Measurements from ENCODE around the gene RAI14. TPM values are rescaled to one million over a fixed set of nuclear protein-coding genes. Genes with fewer than 3 reads are reported as not detected.

RAI14 gene
- total RNA-seq, 2 experiments from 2014 or later: 0.92 to 12.3 TPM

DNA sequence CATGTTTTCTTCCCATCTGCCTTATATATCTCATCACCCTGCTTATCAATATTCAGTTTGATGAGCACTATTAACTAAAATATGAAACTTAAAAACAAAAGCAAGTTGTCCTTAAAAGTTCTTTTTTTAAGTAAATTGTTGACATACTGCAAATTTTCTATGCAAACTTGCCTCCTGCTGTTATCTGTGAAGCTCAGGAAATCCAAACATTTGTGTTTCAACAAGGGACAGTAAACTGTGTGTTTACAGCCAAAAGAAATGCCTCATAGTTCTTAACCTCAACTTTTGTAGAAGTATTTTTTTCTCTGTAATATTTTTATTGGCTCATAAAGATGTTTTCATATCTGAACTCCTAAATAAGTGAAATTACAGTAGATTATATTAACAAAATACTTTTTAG lies 175.2 kb downstream of the RAI14 start:
- TF ChIP-seq, protein P1, sequence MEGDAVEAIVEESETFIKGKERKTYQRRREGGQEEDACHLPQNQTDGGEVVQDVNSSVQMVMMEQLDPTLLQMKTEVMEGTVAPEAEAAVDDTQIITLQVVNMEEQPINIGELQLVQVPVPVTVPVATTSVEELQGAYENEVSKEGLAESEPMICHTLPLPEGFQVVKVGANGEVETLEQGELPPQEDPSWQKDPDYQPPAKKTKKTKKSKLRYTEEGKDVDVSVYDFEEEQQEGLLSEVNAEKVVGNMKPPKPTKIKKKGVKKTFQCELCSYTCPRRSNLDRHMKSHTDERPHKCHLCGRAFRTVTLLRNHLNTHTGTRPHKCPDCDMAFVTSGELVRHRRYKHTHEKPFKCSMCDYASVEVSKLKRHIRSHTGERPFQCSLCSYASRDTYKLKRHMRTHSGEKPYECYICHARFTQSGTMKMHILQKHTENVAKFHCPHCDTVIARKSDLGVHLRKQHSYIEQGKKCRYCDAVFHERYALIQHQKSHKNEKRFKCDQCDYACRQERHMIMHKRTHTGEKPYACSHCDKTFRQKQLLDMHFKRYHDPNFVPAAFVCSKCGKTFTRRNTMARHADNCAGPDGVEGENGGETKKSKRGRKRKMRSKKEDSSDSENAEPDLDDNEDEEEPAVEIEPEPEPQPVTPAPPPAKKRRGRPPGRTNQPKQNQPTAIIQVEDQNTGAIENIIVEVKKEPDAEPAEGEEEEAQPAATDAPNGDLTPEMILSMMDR (conservative IDR thresholded peaks at IDR 0.05; ENCODE audit: low read length): no peak
- TF ChIP-seq EZH2phosphoT487 (IDR thresholded peaks at IDR 0.05; ENCODE audit: borderline replicate concordance, low read depth, low read length): no peak
- intact Hi-C loops (cut with micrococcal nuclease; ENCODE audit: unreplicated experiment): no loop called here
- Histone ChIP-seq H3K4me1 (ENCODE audit: insufficient read depth, low read length, poor library complexity, severe bottlenecking) (peaks cover 13% of the 10 kb centered on the region), H3K4me3 (ENCODE audit: low read depth, low read length, poor library complexity, severe bottlenecking) (no peak overlapping the region), H3K27ac (ENCODE audit: low read depth, low read length, poor library complexity, severe bottlenecking) (no peak overlapping the region), H4K20me1 (ENCODE audit: insufficient read depth, low read length) (no peaks in the 10 kb centered on the region), H3K4me2 (ENCODE audit: low read length) (no peak overlapping the region), H2AFZ (ENCODE audit: low read length) (no peak overlapping the region), H3K36me3 (ENCODE audit: insufficient read depth, low read length) (no peaks in the 10 kb centered on the region), H3K9me3 (ENCODE audit: low read length) (no peaks in the 10 kb centered on the region), H3K79me2 (ENCODE audit: insufficient read depth, low read depth, low read length) (no peaks in the 10 kb centered on the region), H3K9me2 (ENCODE audit: insufficient read depth, low read length) (no peaks in the 10 kb centered on the region)
- ChIA-PET CTCF (ENCODE audit: unreplicated experiment) (no interaction called here), POLR2A (interaction anchor here (1.4 kb wide), 1 partner anchor 17 kb away, joined by 3 read pairs; no protein-coding TSS in a partner anchor)
- DNase-seq (ENCODE audit: low spot score): no peak
- BruUV-seq (replicated peaks): no TSS peak

DNA sequence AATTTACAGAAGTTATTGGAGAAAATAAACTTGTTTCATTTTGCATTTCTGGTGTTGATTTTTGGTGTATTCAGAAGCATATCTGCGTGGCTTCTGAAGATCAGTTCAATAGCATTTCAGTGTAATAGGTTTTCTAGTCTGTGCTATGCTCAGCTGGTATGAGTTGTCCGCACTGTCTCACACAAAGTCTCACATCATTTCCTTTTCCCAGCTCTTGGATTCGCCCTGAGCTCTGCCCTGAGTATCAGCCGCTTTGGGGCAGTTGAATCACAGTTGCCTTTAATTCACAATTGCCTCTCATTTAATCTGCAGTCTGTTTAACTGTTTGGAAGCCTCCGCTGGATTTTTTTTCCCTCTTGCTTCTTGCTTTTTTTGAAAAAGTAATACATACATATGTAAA lies 176.4 kb downstream of the RAI14 start:
- intact Hi-C loops (cut with micrococcal nuclease; ENCODE audit: unreplicated experiment): no loop called here
- POLR2A ChIA-PET: interaction anchor here (1.4 kb wide), 1 partner anchor 16 kb away, joined by 3 read pairs; no protein-coding TSS in a partner anchor

DNA sequence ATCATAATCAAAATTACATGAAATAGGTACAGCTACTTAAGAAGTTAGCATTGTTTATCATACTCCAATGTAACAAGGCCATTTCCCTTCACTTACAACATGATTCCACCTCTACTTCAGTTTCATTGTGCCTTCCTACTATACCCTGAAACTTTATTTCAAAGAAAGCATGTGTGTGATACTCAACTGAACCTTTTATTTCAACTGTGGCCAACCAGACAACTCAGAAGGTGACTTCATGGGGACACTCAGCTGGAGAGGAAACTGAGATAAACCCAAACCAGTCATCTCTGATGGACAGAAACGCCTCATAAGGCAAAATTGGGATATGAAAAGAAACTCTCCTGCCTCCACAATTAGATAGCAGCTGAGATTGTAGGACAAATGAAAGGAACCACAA lies 177.0 kb downstream of the RAI14 start:
- TF ChIP-seq, protein P1 (conservative IDR thresholded peaks at IDR 0.05; ENCODE audit: low read length): no peak
- TF ChIP-seq EZH2phosphoT487 (IDR thresholded peaks at IDR 0.05; ENCODE audit: borderline replicate concordance, low read depth, low read length): no peak
- DNase-seq (ENCODE audit: low spot score): no peak
- POLR2A ChIA-PET: interaction anchor here (1.4 kb wide), 1 partner anchor 9 kb away, joined by 4 read pairs; no protein-coding TSS in a partner anchor
- no peaks in the 10 kb centered on the region for H3K79me2 ChIP-seq (ENCODE audit: insufficient read depth, low read depth, low read length)
- H2AFZ ChIP-seq (ENCODE audit: low read length): no peak overlapping the region
- no peaks in the 10 kb centered on the region for H3K9me2 ChIP-seq (ENCODE audit: insufficient read depth, low read length)
- H3K27ac ChIP-seq (ENCODE audit: low read depth, low read length, poor library complexity, severe bottlenecking): no peak overlapping the region
- no peaks in the 10 kb centered on the region for H4K20me1 ChIP-seq (ENCODE audit: insufficient read depth, low read length)
- intact Hi-C loops (cut with micrococcal nuclease; ENCODE audit: unreplicated experiment): no loop called here
- CTCF ChIA-PET (ENCODE audit: unreplicated experiment): no interaction called here
- peaks cover 6% of the 10 kb centered on the region for H3K4me1 ChIP-seq (ENCODE audit: insufficient read depth, low read length, poor library complexity, severe bottlenecking)
- H3K4me3 ChIP-seq (ENCODE audit: low read depth, low read length, poor library complexity, severe bottlenecking): no peak overlapping the region
- H3K9me3 ChIP-seq (ENCODE audit: low read length): no peaks in the 10 kb centered on the region
- H3K4me2 ChIP-seq (ENCODE audit: low read length): no peak overlapping the region
- no peaks in the 10 kb centered on the region for H3K36me3 ChIP-seq (ENCODE audit: insufficient read depth, low read length)
- BruUV-seq (replicated peaks): no TSS peak

More for the DNA sequence above, 176.4 kb downstream of the RAI14 start:
- Histone ChIP-seq H3K4me2 (ENCODE audit: low read length) (no peak overlapping the region), H2AFZ (ENCODE audit: low read length) (no peak overlapping the region), H3K9me3 (ENCODE audit: low read length) (no peaks in the 10 kb centered on the region), H3K79me2 (ENCODE audit: insufficient read depth, low read depth, low read length) (no peaks in the 10 kb centered on the region), H3K27ac (ENCODE audit: low read depth, low read length, poor library complexity, severe bottlenecking) (no peak overlapping the region), H3K36me3 (ENCODE audit: insufficient read depth, low read length) (no peaks in the 10 kb centered on the region), H4K20me1 (ENCODE audit: insufficient read depth, low read length) (no peaks in the 10 kb centered on the region), H3K9me2 (ENCODE audit: insufficient read depth, low read length) (no peaks in the 10 kb centered on the region), H3K4me1 (ENCODE audit: insufficient read depth, low read length, poor library complexity, severe bottlenecking) (peaks cover 12% of the 10 kb centered on the region), H3K4me3 (ENCODE audit: low read depth, low read length, poor library complexity, severe bottlenecking) (no peak overlapping the region)
- BruUV-seq (replicated peaks): no TSS peak
- no peak for DNase-seq (ENCODE audit: low spot score)
- CTCF ChIA-PET (ENCODE audit: unreplicated experiment): no interaction called here
- TF ChIP-seq, protein P1 (conservative IDR thresholded peaks at IDR 0.05; ENCODE audit: low read length): no peak
- TF ChIP-seq EZH2phosphoT487 (IDR thresholded peaks at IDR 0.05; ENCODE audit: borderline replicate concordance, low read depth, low read length): no peak
